Sigmoid colon (tissue), 7 donors: ENCODE data around the gene RBM33. TPM values are rescaled to one million over a fixed set of nuclear protein-coding genes. Genes with fewer than 3 reads are reported as not detected.

Experiments
- DNase-seq: peaks from one replicate; pipeline ENCODE4 v3.0.0-alpha.2; 2019
- H3K27ac ChIP-seq, 4 donors: fragments of 200-600 bp; sonication (generic); one replicate each; pipeline ENCODE4 v1.5.1; 2016 to 2019; ENCODE audit warnings: mild to moderate bottlenecking in 1 of 4
- H3K27me3 ChIP-seq, 3 donors: fragments of 200-600 bp; sonication (generic); one replicate each; pipeline ENCODE4 v1.5.1; 2019; ENCODE audit warnings: mild to moderate bottlenecking in 1 of 3
- H3K36me3 ChIP-seq, 4 donors: fragments of 200-600 bp; sonication (generic); one replicate each; pipeline ENCODE4 v1.5.1; 2016 to 2019
- H3K4me1 ChIP-seq, 4 donors: fragments of 200-600 bp; sonication (generic); one replicate each; pipeline ENCODE4 v1.5.1; 2017 to 2019
- H3K4me3 ChIP-seq, 4 donors: fragments of 200-600 bp; sonication (generic); one replicate each; pipeline ENCODE4 v1.5.1; 2017 to 2019; ENCODE audit warnings: mild to moderate bottlenecking in 2 of 4, moderate library complexity in 1 of 4
- H3K9me3 ChIP-seq, 4 donors: fragments of 200-600 bp in 3 of 4; sonication (generic) in 3 of 4; one replicate each; pipeline versions ENCODE4 v1.5.1 to v1.6.1; 2013 to 2019
- CTCF ChIP-seq, 4 experiments: fragments of 450-650 bp in 3 of 4; fragments of 200-600 bp in 1 of 4; IDR thresholded peaks; one replicate each; pipeline ENCODE4 v1.5.1; 2016 to 2019; ENCODE audit warnings: antibody characterized with exemption in 4 of 4, mild to moderate bottlenecking in 3 of 4, moderate library complexity in 2 of 4
- EP300 ChIP-seq, 4 donors: sonication (generic); formaldehyde crosslinking; IDR thresholded peaks; one replicate each; pipeline ENCODE4 v1.6.1; 2017; ENCODE audit warnings: antibody characterized with exemption in 4 of 4
- POLR2A ChIP-seq, 2 donors: fragments of 450-650 bp; IDR thresholded peaks; one replicate each; pipeline ENCODE4 v1.6.1; 2016; ENCODE audit warnings: antibody characterized with exemption in 2 of 2, mild to moderate bottlenecking in 2 of 2, moderate library complexity in 2 of 2
- POLR2AphosphoS5 ChIP-seq, 4 donors: sonication (generic); formaldehyde crosslinking; IDR thresholded peaks; one replicate each; pipeline ENCODE4 v1.6.1; 2017; ENCODE audit warnings: antibody characterized with exemption in 4 of 4
- WGBS, 2 donors: extraction: QIAGEN DNeasy Blood & Tissue Kit; methylation state at CpG; one replicate each; pipeline ENCODE4 v1.1.7; 2013; 5-methylcytosine and 5-hydroxymethylcytosine counted together
- intact Hi-C: fragments of 100-400 bp; cut with DNase I; formaldehyde crosslinking; loops from one replicate; pipeline ENCODE4 v1.15.1; 2023
- polyA plus RNA-seq, 3 donors: library from polyadenylated mRNA; stranded (reverse); fragments of 200-250 nt; gene quantifications; one replicate each; pipeline ENCODE4 v1.2.3, GENCODE V29; 2013
- total RNA-seq, 4 donors: library from RNA; depleted of rRNA; stranded (reverse); fragments of >200 nt; gene quantifications; one replicate each; pipeline ENCODE4 v1.1.0, GENCODE V29; 2016
- donor health status: healthy with polysubstance abuse.
- donor health status: Bipolar disorder and iron deficiency.
- donor health status: healthy.

Gene RBM33, protein sequence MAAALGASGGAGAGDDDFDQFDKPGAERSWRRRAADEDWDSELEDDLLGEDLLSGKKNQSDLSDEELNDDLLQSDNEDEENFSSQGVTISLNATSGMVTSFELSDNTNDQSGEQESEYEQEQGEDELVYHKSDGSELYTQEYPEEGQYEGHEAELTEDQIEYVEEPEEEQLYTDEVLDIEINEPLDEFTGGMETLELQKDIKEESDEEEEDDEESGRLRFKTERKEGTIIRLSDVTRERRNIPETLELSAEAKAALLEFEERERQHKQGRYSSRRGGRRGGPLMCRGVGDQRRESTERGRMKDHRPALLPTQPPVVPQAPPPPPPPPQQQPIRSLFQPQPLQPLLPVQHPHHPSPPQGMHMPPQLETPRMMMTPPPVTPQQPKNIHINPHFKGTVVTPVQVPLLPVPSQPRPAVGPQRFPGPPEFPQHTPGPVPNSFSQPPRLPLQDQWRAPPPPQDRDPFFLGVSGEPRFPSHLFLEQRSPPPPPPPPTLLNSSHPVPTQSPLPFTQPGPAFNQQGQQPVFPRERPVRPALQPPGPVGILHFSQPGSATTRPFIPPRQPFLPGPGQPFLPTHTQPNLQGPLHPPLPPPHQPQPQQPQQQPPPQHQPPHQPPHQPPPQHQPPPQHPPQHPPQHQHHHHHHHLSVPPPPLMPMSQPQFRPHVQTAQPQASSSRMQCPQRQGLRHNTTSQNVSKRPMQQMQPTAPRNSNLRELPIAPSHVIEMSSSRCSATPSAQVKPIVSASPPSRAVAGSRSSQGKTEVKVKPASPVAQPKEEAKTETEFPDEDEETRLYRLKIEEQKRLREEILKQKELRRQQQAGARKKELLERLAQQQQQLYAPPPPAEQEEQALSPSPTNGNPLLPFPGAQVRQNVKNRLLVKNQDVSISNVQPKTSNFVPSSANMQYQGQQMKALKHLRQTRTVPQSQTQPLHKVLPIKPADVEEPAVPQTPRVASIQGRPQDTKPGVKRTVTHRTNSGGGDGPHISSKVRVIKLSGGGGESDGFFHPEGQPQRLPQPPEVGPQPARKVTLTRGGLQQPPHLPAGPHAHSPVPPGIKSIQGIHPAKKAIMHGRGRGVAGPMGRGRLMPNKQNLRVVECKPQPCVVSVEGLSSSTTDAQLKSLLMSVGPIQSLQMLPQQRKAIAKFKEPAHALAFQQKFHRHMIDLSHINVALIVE
- total RNA-seq, result 10 to 100 TPM; 27.5 to 60.4 (median 36.1) TPM
- polyA plus RNA-seq, result 10 to 100 TPM in 1 of 3 donors, 1 to 10 TPM in 2; 3.6 to 30.8 (median 8.1) TPM

- TF ChIP-seq POLR2AphosphoS5 (IDR thresholded peaks at IDR 0.05), result peak; percentile 56 to 81 (median 68)
- no peak for TF ChIP-seq CTCF (IDR thresholded peaks at IDR 0.05)
- no peak for TF ChIP-seq POLR2A (IDR thresholded peaks at IDR 0.05)
- no peak for TF ChIP-seq EP300 (IDR thresholded peaks at IDR 0.05)
- H3K27ac ChIP-seq, result peak within 1 kb of the TSS; percentile 91 to 98 (median 95)
- peak; percentile 82 for DNase-seq
- H3K27me3 ChIP-seq, result no peaks in the 10 kb centered on the region
- H3K9me3 ChIP-seq, result peaks cover 0 to 12% (median 4%) of the 10 kb centered on the region in 4 donors
- peaks cover 0 to 34% (median 22%) of the 10 kb centered on the region in 4 donors for H3K4me1 ChIP-seq
- WGBS, 2 donors, result 0% methylated on average over 85 of the region's 85 CpGs
- H3K4me3 ChIP-seq, result peak within 1 kb of the TSS; percentile 90 to 99 (median 94)
- H3K36me3 ChIP-seq, result peaks cover 0 to 32% (median 1%) of the 10 kb centered on the region in 4 donors
- intact Hi-C loops, result loop anchor here (10.0 kb wide), 2 partner anchors 120 to 350 kb away; partner anchors contain the start of gene INSIG1
Observed at GRCh38 chr7:155644178-155644970, at the start of gene RBM33. TSS of gene RBM33 (plus strand) at chr7:155644661. CDS start at chr7:155644877, 216 bp downstream.

- H3K4me1 ChIP-seq, result peaks cover 0 to 4% (median 2%) of the 10 kb centered on the region in 4 donors
- 32 to 58% methylated on average over 3 of the region's 3 CpGs for WGBS, 2 donors
- no peak for DNase-seq
- no peaks in the 10 kb centered on the region for H3K9me3 ChIP-seq
- H3K27me3 ChIP-seq, result peaks cover 0 to 31% (median 9%) of the 10 kb centered on the region in 3 donors
- no peak overlapping the region for H3K27ac ChIP-seq
- TF ChIP-seq POLR2A (IDR thresholded peaks at IDR 0.05) (no peak), EP300 (IDR thresholded peaks at IDR 0.05) (no peak)
- intact Hi-C loops, result no loop called here
- H3K4me3 ChIP-seq, result no peak overlapping the region
- no peaks in the 10 kb centered on the region for H3K36me3 ChIP-seq
Observed at GRCh38 chr7:155594961-155595366, 49.5 kb upstream of the RBM33 start.

DNA sequence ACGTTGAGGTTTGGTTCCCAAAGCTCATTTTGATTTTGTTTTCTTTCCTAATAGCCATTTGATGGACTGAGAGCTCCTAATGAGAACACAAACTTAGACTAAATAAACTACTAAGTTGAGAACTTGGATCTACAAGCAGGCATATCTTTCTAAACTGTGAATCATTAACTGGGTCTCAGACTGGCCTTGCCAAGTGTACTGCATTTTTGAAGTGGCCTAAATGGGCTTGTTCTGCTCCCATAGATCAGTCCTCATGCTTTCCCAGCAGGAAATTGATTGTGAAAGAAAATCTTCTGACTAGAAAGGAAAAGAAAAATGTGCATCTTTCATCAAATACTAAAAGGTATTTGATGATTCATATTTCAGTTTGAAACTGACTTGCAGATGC lies 46.7 kb upstream of the RBM33 start:
- no peaks in the 10 kb centered on the region for H3K36me3 ChIP-seq
- 10 to 61% methylated on average over 1 of the region's 1 CpG for WGBS, 2 donors
- no peaks in the 10 kb centered on the region for H3K9me3 ChIP-seq
- no peak for DNase-seq
- no peak for TF ChIP-seq POLR2A (IDR thresholded peaks at IDR 0.05)
- no peak for TF ChIP-seq CTCF (IDR thresholded peaks at IDR 0.05)
- TF ChIP-seq POLR2AphosphoS5 (IDR thresholded peaks at IDR 0.05), result no peak
- TF ChIP-seq EP300 (IDR thresholded peaks at IDR 0.05), result no peak
- H3K4me3 ChIP-seq, result no peak overlapping the region
- intact Hi-C loops, result loop anchor here (1.0 to 2.0 kb wide), 2 partner anchors 141 to 171 kb away; no protein-coding TSS in a partner anchor
- H3K27me3 ChIP-seq, result peaks cover 0 to 39% (median 5%) of the 10 kb centered on the region in 3 donors
- peaks cover 0 to 4% (median 2%) of the 10 kb centered on the region in 4 donors for H3K4me1 ChIP-seq
- no peak overlapping the region for H3K27ac ChIP-seq

DNA sequence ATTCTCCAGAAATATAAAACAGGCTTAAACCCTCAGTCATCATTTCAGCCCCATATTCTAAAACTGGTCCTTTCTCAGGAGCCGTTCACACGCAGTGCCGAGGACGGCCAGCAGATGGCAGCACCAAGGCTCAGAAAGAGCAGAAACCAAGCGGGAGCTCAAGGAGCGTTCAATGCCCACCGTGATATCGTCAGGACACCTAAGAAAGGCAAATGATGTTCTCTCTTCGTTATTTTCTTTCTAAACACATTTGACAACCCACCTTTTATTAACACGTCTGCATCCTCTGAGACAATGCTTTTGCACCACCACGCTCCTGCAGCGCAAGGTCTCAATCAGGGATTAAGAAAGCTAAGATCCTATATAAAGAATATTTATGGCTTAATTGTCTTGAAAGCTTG lies 45.7 kb upstream of the RBM33 start:
- H3K27ac ChIP-seq, result no peak overlapping the region
- TF ChIP-seq POLR2A (IDR thresholded peaks at IDR 0.05) (no peak), EP300 (IDR thresholded peaks at IDR 0.05) (no peak), CTCF (IDR thresholded peaks at IDR 0.05) (peak; percentile 42 to 97 (median 85)), POLR2AphosphoS5 (IDR thresholded peaks at IDR 0.05) (no peak)
- intact Hi-C loops, result loop anchor here (1.0 to 2.0 kb wide), 2 partner anchors 140 to 169 kb away; no protein-coding TSS in a partner anchor
- 4 to 10% methylated on average over 12 of the region's 12 CpGs for WGBS, 2 donors
- H3K36me3 ChIP-seq, result no peaks in the 10 kb centered on the region
- H3K4me3 ChIP-seq, result no peak overlapping the region
- peak; percentile 84 for DNase-seq
- no peaks in the 10 kb centered on the region for H3K9me3 ChIP-seq
- H3K27me3 ChIP-seq, result peaks cover 0 to 47% (median 5%) of the 10 kb centered on the region in 3 donors
- H3K4me1 ChIP-seq, result peaks cover 0 to 4% (median 2%) of the 10 kb centered on the region in 4 donors
